Muscle layer of duodenum (tissue), 2 donors: ENCODE results near the gene HFE.
A peak's percentile ranks its signal among the peaks of the same experiment; 100 is the strongest.
"Not testable (repeated sequence)": the region's sequence is repeated elsewhere in the genome, so short reads cannot be mapped to it uniquely, and the experiment has no call there.

ENCODE experiments used
- H3K27ac ChIP-seq: one replicate; pipeline ENCODE4 v1.7.0; 2013; ENCODE audit warnings: mild to moderate bottlenecking, low read length
- H3K27me3 ChIP-seq: one replicate; pipeline ENCODE4 v1.7.0; 2013; ENCODE audit warnings: low read depth, mild to moderate bottlenecking, control low read depth, low read length
- H3K36me3 ChIP-seq, 2 donors: one replicate each; pipeline ENCODE4 v1.7.0; 2013; ENCODE audit warnings: low read length in 2 of 2, control low read depth in 1 of 2, mild to moderate bottlenecking in 1 of 2; ENCODE audit not compliant: insufficient read depth in 2 of 2, control insufficient read depth in 1 of 2
- H3K4me1 ChIP-seq, 2 donors: one replicate each; pipeline ENCODE4 v1.7.0; 2013; ENCODE audit warnings: low read length in 2 of 2, mild to moderate bottlenecking in 2 of 2, control low read depth in 1 of 2, moderate library complexity in 1 of 2; ENCODE audit not compliant: insufficient read depth in 2 of 2, control insufficient read depth in 1 of 2
- H3K4me3 ChIP-seq, 2 donors: one replicate each; pipeline ENCODE4 v1.7.0; 2013; ENCODE audit warnings: low read length in 2 of 2, low read depth in 1 of 2, mild to moderate bottlenecking in 1 of 2
- H3K9me3 ChIP-seq, 2 donors: one replicate each; pipeline ENCODE4 v1.7.0; 2013; ENCODE audit warnings: low read length in 2 of 2, control low read depth in 1 of 2, mild to moderate bottlenecking in 1 of 2; ENCODE audit not compliant: control insufficient read depth in 1 of 2
- donor health status: healthy.

HFE gene

DNA sequence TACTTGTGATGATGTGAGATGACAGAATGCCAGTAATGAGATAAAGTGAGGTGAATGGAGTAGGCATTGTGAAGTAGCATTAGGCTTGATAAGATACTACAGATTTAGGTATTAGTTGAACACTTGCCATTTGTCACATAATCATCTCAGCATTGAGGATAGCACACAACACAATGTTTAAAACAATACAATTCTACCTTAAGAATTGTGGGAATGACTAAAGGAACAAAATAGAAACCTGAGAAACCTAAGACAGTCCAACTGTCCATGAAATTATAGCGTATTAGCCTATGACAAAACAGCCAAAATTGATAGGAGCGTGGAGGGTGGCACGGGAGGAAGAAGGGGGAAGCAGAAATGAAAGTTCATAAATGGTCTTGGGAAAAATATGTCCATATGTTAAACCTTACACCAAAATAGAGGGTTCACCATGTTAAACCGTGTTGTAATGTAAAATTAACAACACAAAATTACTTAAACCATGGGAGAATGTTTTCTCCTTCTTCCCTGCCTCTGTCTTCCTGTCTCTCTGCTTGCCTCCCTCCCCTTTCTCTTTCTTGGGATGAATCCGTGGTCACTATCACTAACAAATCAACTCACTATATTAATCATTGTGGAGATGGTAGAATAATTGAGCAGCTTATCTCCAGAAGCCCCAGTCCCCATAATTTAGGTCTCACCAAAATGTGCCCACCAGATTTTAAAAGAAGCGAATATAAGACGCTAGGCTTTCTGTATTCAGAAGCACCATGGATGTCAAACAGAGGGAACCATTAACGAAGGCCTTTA lies 33.0 kb upstream of the HFE start:
- Histone ChIP-seq H3K27ac (peak overlapping the region; percentile 97), H3K4me3 (peak overlapping the region; percentile 84 to 85), H3K9me3 (no peaks in the 10 kb centered on the region), H3K27me3 (no peaks in the 10 kb centered on the region), H3K36me3 (peaks cover 0 to 7% of the 10 kb centered on the region in 2 donors), H3K4me1 (no peaks in the 10 kb centered on the region)

- Histone ChIP-seq H3K9me3 (no peaks in the 10 kb centered on the region), H3K27ac (peak overlapping the region; percentile 97), H3K27me3 (no peaks in the 10 kb centered on the region), H3K4me3 (peak overlapping the region; percentile 84 to 85), H3K4me1 (no peaks in the 10 kb centered on the region), H3K36me3 (peaks cover 0 to 7% of the 10 kb centered on the region in 2 donors)
Measured at GRCh38 chr6:26054781-26055718, 32.2 kb upstream of the HFE start.

GRCh38 chr6:26055719-26056582 lies 31.3 kb upstream of the HFE start:
- Histone ChIP-seq H3K36me3 (peaks cover 0 to 7% of the 10 kb centered on the region in 2 donors), H3K4me3 (peak overlapping the region; percentile 84 to 85), H3K9me3 (no peaks in the 10 kb centered on the region), H3K27ac (peak overlapping the region; percentile 97), H3K4me1 (no peaks in the 10 kb centered on the region), H3K27me3 (no peaks in the 10 kb centered on the region)

GRCh38 chr6:26056583-26057350 lies 30.5 kb upstream of the HFE start:
- H3K27me3 ChIP-seq: no peaks in the 10 kb centered on the region
- no peaks in the 10 kb centered on the region for H3K4me1 ChIP-seq
- H3K36me3 ChIP-seq: peaks cover 0 to 7% of the 10 kb centered on the region in 2 donors
- peak overlapping the region; percentile 84 to 85 for H3K4me3 ChIP-seq
- H3K9me3 ChIP-seq: no peaks in the 10 kb centered on the region
- H3K27ac ChIP-seq: peak overlapping the region; percentile 97

- Histone ChIP-seq H3K9me3 (no peaks in the 10 kb centered on the region), H3K4me3 (no peak overlapping the region), H3K36me3 (peaks cover 0 to 7% of the 10 kb centered on the region in 2 donors), H3K27me3 (no peaks in the 10 kb centered on the region), H3K27ac (no peak overlapping the region), H3K4me1 (no peaks in the 10 kb centered on the region)
Measured at GRCh38 chr6:26057899-26058298, 29.3 kb upstream of the HFE start.

DNA sequence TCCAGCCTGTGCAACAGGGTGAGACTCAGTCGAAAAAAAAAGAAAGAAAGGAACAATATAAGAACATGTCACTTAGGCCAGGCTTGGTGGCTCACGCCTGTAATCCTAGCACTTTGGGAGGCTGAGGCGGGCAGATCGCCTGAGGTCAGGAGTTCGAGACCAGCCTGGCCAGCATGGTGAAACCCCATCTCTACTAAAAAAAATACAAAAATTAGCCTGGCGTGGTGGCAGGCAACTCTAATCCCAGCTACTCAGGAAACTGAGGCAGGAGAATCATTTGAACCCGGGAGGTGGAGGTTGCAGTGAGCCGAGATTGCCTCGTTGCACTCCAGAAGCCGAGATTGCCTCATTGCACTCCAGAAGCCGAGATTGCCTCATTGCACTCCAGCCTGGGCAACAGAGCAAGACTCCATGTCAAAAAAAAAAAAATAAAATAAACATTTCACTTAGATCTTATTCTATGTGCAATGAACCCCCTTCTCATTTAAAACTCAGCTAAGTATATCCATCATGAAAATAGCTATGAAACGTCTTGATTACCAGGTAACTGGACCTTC lies 28.7 kb upstream of the HFE start:
- H3K27me3 ChIP-seq, H3K36me3 ChIP-seq, H3K27ac ChIP-seq, H3K4me1 ChIP-seq, H3K4me3 ChIP-seq, H3K9me3 ChIP-seq: not testable (repeated sequence)

DNA sequence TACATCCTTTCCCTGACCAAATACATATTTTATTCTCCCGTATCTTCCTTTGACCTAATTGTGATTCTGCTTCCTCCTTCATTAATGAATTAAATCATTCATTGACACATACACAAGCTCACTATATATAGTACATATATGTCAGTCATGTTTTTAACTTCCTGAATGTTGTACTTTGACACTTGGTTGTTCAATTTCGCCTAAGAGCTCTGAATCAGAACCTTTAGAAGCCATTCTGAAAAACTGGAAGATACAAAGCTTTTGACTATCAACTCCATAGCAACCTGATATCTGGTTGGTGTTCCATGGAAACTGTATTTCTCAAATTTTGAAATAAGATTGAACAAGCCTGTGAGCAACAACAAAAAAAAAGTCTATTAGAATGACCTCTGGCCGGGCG lies 27.3 kb upstream of the HFE start:
- no peak overlapping the region for H3K27ac ChIP-seq
- peaks cover 0 to 7% of the 10 kb centered on the region in 2 donors for H3K36me3 ChIP-seq
- no peaks in the 10 kb centered on the region for H3K9me3 ChIP-seq
- no peaks in the 10 kb centered on the region for H3K4me1 ChIP-seq
- no peak overlapping the region for H3K4me3 ChIP-seq
- H3K27me3 ChIP-seq: no peaks in the 10 kb centered on the region

- Histone ChIP-seq H3K27ac (no peak overlapping the region), H3K4me3 (no peak overlapping the region), H3K4me1 (no peaks in the 10 kb centered on the region), H3K36me3 (no peaks in the 10 kb centered on the region), H3K9me3 (no peaks in the 10 kb centered on the region), H3K27me3 (no peaks in the 10 kb centered on the region)
Measured at GRCh38 chr6:26064619-26065257, 22.5 kb upstream of the HFE start.

DNA sequence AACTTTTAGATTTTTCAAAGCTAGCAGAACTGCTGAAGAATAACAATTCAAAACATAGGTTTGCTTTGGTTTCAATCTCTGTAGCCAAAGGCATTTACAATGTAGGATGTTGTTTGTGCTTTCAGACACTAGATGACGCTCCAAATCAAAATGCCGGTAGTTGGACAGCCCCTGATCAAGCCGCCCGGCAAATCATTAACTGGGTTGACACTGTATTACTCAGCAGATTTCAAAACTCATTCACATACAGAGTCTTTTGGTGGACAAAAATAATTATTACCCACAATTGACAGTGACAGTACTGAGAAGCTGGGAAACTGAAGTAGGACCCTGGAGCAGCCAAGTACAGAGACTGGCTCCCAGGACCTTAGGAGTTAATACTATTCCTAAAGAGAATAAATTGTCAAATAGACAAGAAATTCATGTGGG lies 21.3 kb upstream of the HFE start:
- Histone ChIP-seq H3K4me1 (no peaks in the 10 kb centered on the region), H3K4me3 (no peak overlapping the region), H3K36me3 (no peaks in the 10 kb centered on the region), H3K27me3 (no peaks in the 10 kb centered on the region), H3K27ac (no peak overlapping the region), H3K9me3 (no peaks in the 10 kb centered on the region)

DNA sequence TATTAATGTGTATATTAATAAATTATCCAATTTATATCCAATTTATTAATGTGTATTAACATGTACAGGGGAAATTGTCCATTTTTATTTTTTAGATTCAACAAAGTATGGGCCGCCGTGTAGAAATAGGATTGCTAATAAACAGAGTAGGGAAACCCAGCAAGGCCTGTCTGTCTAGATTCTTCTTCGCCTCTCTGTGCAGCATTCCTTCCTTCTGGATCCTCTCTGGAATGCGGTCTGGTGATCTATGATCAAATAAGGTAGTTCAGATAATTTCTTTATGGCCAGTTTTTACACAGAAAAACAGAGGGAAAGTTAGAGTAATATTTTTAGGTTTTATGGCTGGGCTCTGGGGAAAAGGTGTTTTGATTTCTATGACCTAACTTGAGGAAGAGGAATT lies 19.9 kb upstream of the HFE start:
- Histone ChIP-seq H3K36me3 (no peaks in the 10 kb centered on the region), H3K27me3 (no peaks in the 10 kb centered on the region), H3K4me1 (no peaks in the 10 kb centered on the region), H3K27ac (no peak overlapping the region), H3K9me3 (no peaks in the 10 kb centered on the region), H3K4me3 (no peak overlapping the region)
